Liver (tissue), 9 donors: Measurements from ENCODE around the gene ZBTB7B. TPM values are rescaled to one million over a fixed set of nuclear protein-coding genes. Genes with fewer than 3 reads are reported as not detected.

ENCODE experiments used
- DNase-seq: peaks from one replicate; pipeline ENCODE4 v3.0.0-alpha.2; 2017; ENCODE audit warnings: low spot score
- H3K27ac ChIP-seq, 2 donors: one replicate each; pipeline ENCODE4 v1.7.0; 2013; ENCODE audit warnings: inconsistent platforms in 2 of 2, low read length in 2 of 2, control low read depth in 1 of 2, low read depth in 1 of 2, mild to moderate bottlenecking in 1 of 2
- H3K27me3 ChIP-seq, 4 donors: one replicate each; pipeline versions ENCODE4 v1.6.1 to v1.7.0; 2013; ENCODE audit warnings: low read length in 3 of 4, inconsistent platforms in 1 of 4, mild to moderate bottlenecking in 1 of 4, moderate library complexity in 1 of 4; ENCODE audit not compliant: control insufficient read depth in 4 of 4, insufficient read depth in 4 of 4
- H3K36me3 ChIP-seq, 4 donors: one replicate each; pipeline versions ENCODE4 v1.6.1 to v1.7.0; 2013; ENCODE audit warnings: low read length in 3 of 4, mild to moderate bottlenecking in 3 of 4, low read depth in 1 of 4, moderate library complexity in 1 of 4; ENCODE audit not compliant: control insufficient read depth in 4 of 4, insufficient read depth in 3 of 4
- H3K4me1 ChIP-seq, 4 donors: one replicate each; pipeline versions ENCODE4 v1.6.1 to v1.7.0; 2013; ENCODE audit warnings: low read length in 3 of 4, mild to moderate bottlenecking in 3 of 4, moderate library complexity in 1 of 4; ENCODE audit not compliant: control insufficient read depth in 4 of 4, insufficient read depth in 4 of 4
- H3K4me3 ChIP-seq, 3 donors: one replicate each; pipeline versions ENCODE4 v1.6.1 to v1.7.0; 2013; ENCODE audit warnings: low read length in 3 of 3, control low read depth in 1 of 3, low read depth in 1 of 3, mild to moderate bottlenecking in 1 of 3
- H3K9ac ChIP-seq, 2 donors: one replicate each; pipeline ENCODE4 v1.7.0; 2013; ENCODE audit warnings: low read length in 2 of 2, mild to moderate bottlenecking in 2 of 2, moderate library complexity in 2 of 2, control low read depth in 1 of 2, low read depth in 1 of 2
- H3K9me3 ChIP-seq, 4 donors: one replicate each; pipeline versions ENCODE4 v1.6.1 to v1.7.0; 2013; ENCODE audit warnings: low read length in 3 of 4; ENCODE audit not compliant: control insufficient read depth in 4 of 4
- EGR1 ChIP-seq, 2 donors: IDR thresholded peaks; 2 replicates each; pipeline ENCODE4 v1.6.1; 2016 to 2018; ENCODE audit warnings: antibody characterized with exemption in 2 of 2, low read depth in 2 of 2
- FOXA1 ChIP-seq: IDR thresholded peaks from 2 replicates; pipeline ENCODE4 v1.6.1; 2016; ENCODE audit warnings: antibody characterized with exemption
- FOXA2 ChIP-seq: IDR thresholded peaks from 2 replicates; pipeline ENCODE4 v1.6.1; 2016; ENCODE audit warnings: antibody characterized with exemption
- GABPA ChIP-seq, 2 donors: IDR thresholded peaks in 1 of 2; conservative IDR thresholded peaks in 1 of 2; 2 replicates each; pipeline ENCODE4 v1.6.1; 2016; ENCODE audit warnings: antibody characterized with exemption in 2 of 2, mild to moderate bottlenecking in 1 of 2, moderate library complexity in 1 of 2
- HNF4A ChIP-seq, 2 donors: conservative IDR thresholded peaks; 2 replicates each; pipeline ENCODE4 v1.6.1; 2016; ENCODE audit warnings: antibody characterized with exemption in 2 of 2, mild to moderate bottlenecking in 2 of 2
- HNF4G ChIP-seq: IDR thresholded peaks from 2 replicates; pipeline ENCODE4 v1.6.1; 2016; ENCODE audit warnings: antibody characterized with exemption
- JUND ChIP-seq, 2 donors: IDR thresholded peaks; 2 replicates each; pipeline ENCODE4 v1.6.1; 2016; ENCODE audit warnings: antibody characterized with exemption in 2 of 2
- MAX ChIP-seq: IDR thresholded peaks from 2 replicates; pipeline ENCODE4 v1.6.1; 2016; ENCODE audit warnings: antibody characterized with exemption
- NR2F2 ChIP-seq: IDR thresholded peaks from 2 replicates; pipeline ENCODE4 v1.6.1; 2016; ENCODE audit warnings: antibody characterized with exemption
- RAD21 ChIP-seq, 2 donors: IDR thresholded peaks; 2 replicates each; pipeline ENCODE4 v1.6.1; 2016; ENCODE audit warnings: antibody characterized with exemption in 2 of 2, mild to moderate bottlenecking in 2 of 2
- RXRA ChIP-seq, 2 donors: IDR thresholded peaks; 2 replicates each; pipeline ENCODE4 v1.6.1; 2017 to 2018; ENCODE audit warnings: antibody characterized with exemption in 2 of 2, mild to moderate bottlenecking in 1 of 2
- SP1 ChIP-seq: IDR thresholded peaks from 2 replicates; pipeline ENCODE4 v1.6.1; 2018; ENCODE audit warnings: antibody characterized with exemption, mild to moderate bottlenecking
- TAF1 ChIP-seq: conservative IDR thresholded peaks from 2 replicates; pipeline ENCODE4 v1.6.1; 2016; ENCODE audit warnings: antibody characterized with exemption, mild to moderate bottlenecking
- YY1 ChIP-seq: IDR thresholded peaks from 2 replicates; pipeline ENCODE4 v1.6.1; 2016; ENCODE audit warnings: antibody characterized with exemption, mild to moderate bottlenecking
- ZBTB33 ChIP-seq: IDR thresholded peaks from 2 replicates; pipeline ENCODE4 v1.6.1; 2016; ENCODE audit warnings: antibody characterized with exemption
- WGBS: extraction: QIAGEN DNeasy Blood & Tissue Kit; methylation state at CpG from one replicate; pipeline ENCODE4 v1.1.7; 2013; 5-methylcytosine and 5-hydroxymethylcytosine counted together
- polyA plus RNA-seq, 2 donors: library from polyadenylated mRNA; stranded (reverse) in 1 of 2; unstranded in 1 of 2; fragments of 200-250 nt in 1 of 2; fragments of >200 nt in 1 of 2; fragmentation: Nextera tagmentation in 1 of 2; extraction: Ambion mirVana in 1 of 2; gene quantifications; one replicate each; pipeline versions ENCODE4 v1.2.1 to v1.2.3, GENCODE V29; 2013 to 2015
- total RNA-seq, 2 donors: library from RNA; depleted of rRNA; stranded (reverse); fragments of >200 nt; gene quantifications; one replicate each; pipeline ENCODE4 v1.2.3, GENCODE V29; 2014
- TF ChIP-seq, protein P1 (sequence below): IDR thresholded peaks from 2 replicates; pipeline ENCODE4 v1.6.1; 2016; ENCODE audit warnings: antibody characterized with exemption, mild to moderate bottlenecking
- TF ChIP-seq, protein P2 (sequence below): IDR thresholded peaks from 2 replicates; pipeline ENCODE4 v1.6.1; 2016; ENCODE audit warnings: antibody characterized with exemption
- TF ChIP-seq, protein P3 (sequence below): fragments of 150-350 bp; IDR thresholded peaks from 2 replicates; pipeline ENCODE4 v1.5.1; 2017; ENCODE audit warnings: improper control_type of control experiment, low read depth, low read length; ENCODE audit not compliant: missing input control
- donor health status: healthy.
- donor health status: healthy.
- donor health status: healthy.
- donor health status: healthy.
- donor health status: healthy.

Gene ZBTB7B
- total and polyA plus RNA-seq, 4 donors, result 7.0 to 50.2 (median 21.1) TPM

DNA sequence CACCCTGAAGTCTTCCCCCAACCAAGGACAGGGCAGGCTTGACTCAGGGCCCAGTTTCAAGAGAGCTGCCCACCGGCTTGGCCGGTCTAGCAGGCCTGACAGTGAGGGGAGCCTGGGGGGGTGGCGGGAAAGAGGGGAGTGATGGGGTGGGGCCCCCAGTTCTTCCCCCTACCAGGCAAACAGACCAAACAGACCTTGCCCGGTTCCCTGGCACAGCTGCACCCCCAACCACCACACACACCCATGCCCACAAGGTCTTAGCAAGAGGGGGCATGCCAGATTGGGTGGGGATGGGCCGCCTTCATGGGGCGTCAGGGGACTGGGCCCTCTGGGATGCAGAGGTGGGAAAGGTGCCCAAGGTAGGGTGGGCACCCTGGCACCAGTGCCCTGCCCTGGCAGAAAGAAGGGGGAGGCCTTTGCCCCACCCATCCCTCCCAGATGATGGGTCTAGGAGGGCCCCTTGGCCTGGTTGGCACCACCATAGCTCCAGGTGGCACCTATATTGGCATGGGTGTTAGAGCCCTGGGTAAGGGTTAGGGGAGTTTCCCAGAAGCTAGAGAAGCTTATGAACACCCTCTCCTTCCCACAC lies 8.9 kb downstream of the ZBTB7B start:
- TF ChIP-seq, protein P1, sequence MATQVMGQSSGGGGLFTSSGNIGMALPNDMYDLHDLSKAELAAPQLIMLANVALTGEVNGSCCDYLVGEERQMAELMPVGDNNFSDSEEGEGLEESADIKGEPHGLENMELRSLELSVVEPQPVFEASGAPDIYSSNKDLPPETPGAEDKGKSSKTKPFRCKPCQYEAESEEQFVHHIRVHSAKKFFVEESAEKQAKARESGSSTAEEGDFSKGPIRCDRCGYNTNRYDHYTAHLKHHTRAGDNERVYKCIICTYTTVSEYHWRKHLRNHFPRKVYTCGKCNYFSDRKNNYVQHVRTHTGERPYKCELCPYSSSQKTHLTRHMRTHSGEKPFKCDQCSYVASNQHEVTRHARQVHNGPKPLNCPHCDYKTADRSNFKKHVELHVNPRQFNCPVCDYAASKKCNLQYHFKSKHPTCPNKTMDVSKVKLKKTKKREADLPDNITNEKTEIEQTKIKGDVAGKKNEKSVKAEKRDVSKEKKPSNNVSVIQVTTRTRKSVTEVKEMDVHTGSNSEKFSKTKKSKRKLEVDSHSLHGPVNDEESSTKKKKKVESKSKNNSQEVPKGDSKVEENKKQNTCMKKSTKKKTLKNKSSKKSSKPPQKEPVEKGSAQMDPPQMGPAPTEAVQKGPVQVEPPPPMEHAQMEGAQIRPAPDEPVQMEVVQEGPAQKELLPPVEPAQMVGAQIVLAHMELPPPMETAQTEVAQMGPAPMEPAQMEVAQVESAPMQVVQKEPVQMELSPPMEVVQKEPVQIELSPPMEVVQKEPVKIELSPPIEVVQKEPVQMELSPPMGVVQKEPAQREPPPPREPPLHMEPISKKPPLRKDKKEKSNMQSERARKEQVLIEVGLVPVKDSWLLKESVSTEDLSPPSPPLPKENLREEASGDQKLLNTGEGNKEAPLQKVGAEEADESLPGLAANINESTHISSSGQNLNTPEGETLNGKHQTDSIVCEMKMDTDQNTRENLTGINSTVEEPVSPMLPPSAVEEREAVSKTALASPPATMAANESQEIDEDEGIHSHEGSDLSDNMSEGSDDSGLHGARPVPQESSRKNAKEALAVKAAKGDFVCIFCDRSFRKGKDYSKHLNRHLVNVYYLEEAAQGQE, result no peak
- no peak for TF ChIP-seq FOXA1
- no peak for TF ChIP-seq JUND (IDR thresholded peaks at IDR 0.05)
- TF ChIP-seq ZBTB33, result no peak
- TF ChIP-seq TAF1, result no peak
- TF ChIP-seq RXRA (IDR thresholded peaks at IDR 0.05), result no peak
- TF ChIP-seq RAD21 (IDR thresholded peaks at IDR 0.05), result no peak
- no peak for TF ChIP-seq NR2F2
- TF ChIP-seq, protein P2, sequence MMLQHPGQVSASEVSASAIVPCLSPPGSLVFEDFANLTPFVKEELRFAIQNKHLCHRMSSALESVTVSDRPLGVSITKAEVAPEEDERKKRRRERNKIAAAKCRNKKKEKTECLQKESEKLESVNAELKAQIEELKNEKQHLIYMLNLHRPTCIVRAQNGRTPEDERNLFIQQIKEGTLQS, result no peak
- TF ChIP-seq EGR1 (IDR thresholded peaks at IDR 0.05; ENCODE audit: low read depth in 2 of 2), result no peak
- no peak for TF ChIP-seq HNF4G
- no peak for TF ChIP-seq FOXA2
- no peak for TF ChIP-seq SP1
- TF ChIP-seq GABPA (IDR thresholded peaks at IDR 0.05 in 1 of 2, conservative IDR thresholded peaks at IDR 0.05 in 1 of 2), result no peak
- TF ChIP-seq, protein P3, sequence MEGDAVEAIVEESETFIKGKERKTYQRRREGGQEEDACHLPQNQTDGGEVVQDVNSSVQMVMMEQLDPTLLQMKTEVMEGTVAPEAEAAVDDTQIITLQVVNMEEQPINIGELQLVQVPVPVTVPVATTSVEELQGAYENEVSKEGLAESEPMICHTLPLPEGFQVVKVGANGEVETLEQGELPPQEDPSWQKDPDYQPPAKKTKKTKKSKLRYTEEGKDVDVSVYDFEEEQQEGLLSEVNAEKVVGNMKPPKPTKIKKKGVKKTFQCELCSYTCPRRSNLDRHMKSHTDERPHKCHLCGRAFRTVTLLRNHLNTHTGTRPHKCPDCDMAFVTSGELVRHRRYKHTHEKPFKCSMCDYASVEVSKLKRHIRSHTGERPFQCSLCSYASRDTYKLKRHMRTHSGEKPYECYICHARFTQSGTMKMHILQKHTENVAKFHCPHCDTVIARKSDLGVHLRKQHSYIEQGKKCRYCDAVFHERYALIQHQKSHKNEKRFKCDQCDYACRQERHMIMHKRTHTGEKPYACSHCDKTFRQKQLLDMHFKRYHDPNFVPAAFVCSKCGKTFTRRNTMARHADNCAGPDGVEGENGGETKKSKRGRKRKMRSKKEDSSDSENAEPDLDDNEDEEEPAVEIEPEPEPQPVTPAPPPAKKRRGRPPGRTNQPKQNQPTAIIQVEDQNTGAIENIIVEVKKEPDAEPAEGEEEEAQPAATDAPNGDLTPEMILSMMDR, result no peak
- no peak for TF ChIP-seq HNF4A (conservative IDR thresholded peaks at IDR 0.05)
- TF ChIP-seq YY1, result no peak
- no peak for TF ChIP-seq MAX
- Histone ChIP-seq H3K27me3 (no peaks in the 10 kb centered on the region), H3K9ac (no peak overlapping the region), H3K27ac (peak overlapping the region; percentile 8 to 13), H3K4me3 (no peak overlapping the region), H3K9me3 (no peaks in the 10 kb centered on the region), H3K4me1 (peaks cover 53 to 90% (median 67%) of the 10 kb centered on the region in 4 donors), H3K36me3 (peaks cover 3 to 19% (median 9%) of the 10 kb centered on the region in 4 donors)
- 91% methylated on average over 6 of the region's 6 CpGs for WGBS
- no peak for DNase-seq
